Mesendoderm (in vitro differentiated cells): ENCODE data around the gene MTO1. TPM values are rescaled to one million over a fixed set of nuclear protein-coding genes. Genes with fewer than 3 reads are reported as not detected.

Experiments
- DNase-seq: peaks from one replicate; pipeline ENCODE4 v3.0.0; 2013
- H2AK5ac ChIP-seq: 2 replicates; pipeline ENCODE4 v1.6.1; 2013; ENCODE audit warnings: low read length, inconsistent platforms
- H2BK120ac ChIP-seq: 2 replicates; pipeline ENCODE4 v1.6.1; 2013; ENCODE audit warnings: low read depth, mild to moderate bottlenecking, low read length, moderate library complexity, mixed read lengths
- H2BK15ac ChIP-seq: replicated peaks from 2 replicates; pipeline ENCODE4 v1.6.1; 2013; ENCODE audit warnings: low read depth, mild to moderate bottlenecking, moderate library complexity
- H2BK5ac ChIP-seq: 2 replicates; pipeline ENCODE4 v1.6.1; 2013; ENCODE audit warnings: low read length, inconsistent platforms
- H3K18ac ChIP-seq: 2 replicates; pipeline ENCODE4 v1.6.1; 2013; ENCODE audit warnings: mild to moderate bottlenecking, low read length, mixed read lengths
- H3K23ac ChIP-seq: one replicate; pipeline ENCODE4 v1.6.1; 2013; ENCODE audit warnings: low read length
- H3K27ac ChIP-seq: 2 replicates; pipeline ENCODE4 v1.5.1; 2013; ENCODE audit warnings: low read depth, mild to moderate bottlenecking, inconsistent platforms, low read length, moderate library complexity
- H3K27me3 ChIP-seq: 2 replicates; pipeline ENCODE4 v1.6.1; 2013; ENCODE audit warnings: low read length, control low read depth, mild to moderate bottlenecking, inconsistent platforms; ENCODE audit not compliant: insufficient read depth, poor library complexity
- H3K36me3 ChIP-seq: 2 replicates; pipeline ENCODE4 v1.6.1; 2013; ENCODE audit warnings: low read length, inconsistent platforms; ENCODE audit not compliant: control insufficient read depth, insufficient read depth
- H3K4ac ChIP-seq: one replicate; pipeline ENCODE4 v1.6.1; 2013; ENCODE audit warnings: low read depth, mild to moderate bottlenecking, low read length, moderate library complexity
- H3K4me1 ChIP-seq: 2 replicates; pipeline ENCODE4 v1.6.1; 2013; ENCODE audit warnings: low read depth, low read length, inconsistent platforms; ENCODE audit not compliant: control insufficient read depth
- H3K4me2 ChIP-seq: 2 replicates; pipeline ENCODE4 v1.6.1; 2013; ENCODE audit warnings: low read length
- H3K4me3 ChIP-seq: 2 replicates; pipeline ENCODE4 v1.5.1; 2013; ENCODE audit warnings: mild to moderate bottlenecking, low read length
- H3K56ac ChIP-seq: one replicate; pipeline ENCODE4 v1.6.1; 2013; ENCODE audit warnings: low read length
- H3K79me1 ChIP-seq: 2 replicates; pipeline ENCODE4 v1.6.1; 2013; ENCODE audit warnings: low read length, inconsistent platforms
- H3K79me2 ChIP-seq: 2 replicates; pipeline ENCODE4 v1.6.1; 2013; ENCODE audit warnings: mild to moderate bottlenecking, low read length; ENCODE audit not compliant: control insufficient read depth, insufficient read depth
- H3K9ac ChIP-seq: 2 replicates; pipeline ENCODE4 v1.6.1; 2013; ENCODE audit warnings: low read length, inconsistent platforms
- H4K5ac ChIP-seq: one replicate; pipeline ENCODE4 v1.6.1; 2013; ENCODE audit warnings: low read length
- H4K8ac ChIP-seq: one replicate; pipeline ENCODE4 v1.6.1; 2013; ENCODE audit warnings: low read depth, mild to moderate bottlenecking, control low read depth, low read length, moderate library complexity
- WGBS: extraction: QIAGEN DNeasy Blood & Tissue Kit; methylation state at CpG from one replicate; pipeline ENCODE4 v1.1.7; 2013; ENCODE audit warnings: low lambda C conversion rate, missing lambda C conversion rate; ENCODE audit not compliant: insufficient coverage; ENCODE audit errors: extremely low coverage; 5-methylcytosine and 5-hydroxymethylcytosine counted together
- small RNA-seq: library from polyadenylated mRNA; stranded (forward); fragments of <200 nt; extraction: miRNeasy Mini kit (QIAGEN cat#:217004); gene quantifications from one replicate; pipeline ENCODE3, GENCODE V24; 2013; ENCODE audit not compliant: insufficient read depth

The MTO1 gene

DNA sequence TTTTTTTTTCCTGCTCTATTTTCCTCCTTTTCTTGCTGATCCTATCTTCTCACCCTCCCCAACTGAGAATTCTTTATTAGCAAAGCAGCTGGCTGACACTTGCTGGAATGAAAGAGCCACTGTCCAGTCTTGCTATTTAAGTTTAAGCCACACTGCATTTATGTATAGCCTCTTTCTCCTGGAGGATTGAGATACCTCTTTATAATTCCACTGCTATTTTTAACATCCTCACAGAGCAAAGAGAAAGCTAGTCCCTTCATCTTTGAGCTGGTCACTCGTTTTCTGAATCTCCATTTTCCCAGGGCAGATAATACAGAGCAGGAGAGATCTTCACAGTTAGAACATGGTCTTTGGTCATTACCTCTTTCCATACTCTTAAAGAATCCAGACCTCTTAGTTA lies 95.3 kb downstream of the MTO1 start:
- H3K79me2 ChIP-seq: no peaks in the 10 kb centered on the region
- no peak overlapping the region for H3K4me2 ChIP-seq
- H3K9ac ChIP-seq: no peak overlapping the region
- H3K18ac ChIP-seq: no peak overlapping the region
- H2BK15ac ChIP-seq: no peak overlapping the region
- no peak overlapping the region for H2BK120ac ChIP-seq
- H3K56ac ChIP-seq: no peak overlapping the region
- no peak overlapping the region for H2AK5ac ChIP-seq
- H3K27ac ChIP-seq: no peak overlapping the region
- no peak overlapping the region for H4K8ac ChIP-seq
- H3K36me3 ChIP-seq: no peaks in the 10 kb centered on the region
- H4K5ac ChIP-seq: no peak overlapping the region
- no peak overlapping the region for H3K4ac ChIP-seq
- WGBS: no CpG with 5 or more reads among the region's 1 CpG
- H3K4me1 ChIP-seq: peaks cover 3% of the 10 kb centered on the region
- H3K79me1 ChIP-seq: no peaks in the 10 kb centered on the region
- DNase-seq: no peak
- no peaks in the 10 kb centered on the region for H3K27me3 ChIP-seq
- no peak overlapping the region for H3K23ac ChIP-seq
- H3K4me3 ChIP-seq: no peak overlapping the region
- H2BK5ac ChIP-seq: no peak overlapping the region

Small RNAs within 50 kb of the gene (small RNA-seq; reads per million reads assigned to genes)
- gene AL603910.2 (not detected), gene RN7SL827P (not detected), gene RNU6-975P (not detected)
